ENCODE results near the gene TEX51. TPM values are rescaled to one million over a fixed set of nuclear protein-coding genes. Genes with fewer than 3 reads are reported as not detected.

Gene TEX51
- total and polyA plus RNA-seq, 2 of the 4 experiments (the other 2 are of a cell fraction), result not detected

GRCh38 chr2:126851756-126852155 lies 46.9 kb upstream of the TEX51 start:
- no peak overlapping the region for H2BK20ac ChIP-seq (ENCODE audit: low read depth, low read length)
- H3K56ac ChIP-seq (ENCODE audit: extremely low read depth, insufficient read depth, low read length), result no peak overlapping the region
- no peaks in the 10 kb centered on the region for H3K79me1 ChIP-seq (ENCODE audit: low read depth in 1 of 2, low read length in 2 of 2)
- H3K18ac ChIP-seq (ENCODE audit: low read depth, low read length), result no peak overlapping the region
- dilution Hi-C loops (cut with HindIII; ENCODE audit: low sequenced_read_pairs, unreplicated experiment) (no loop called here), intact Hi-C loops (cut with micrococcal nuclease) (no loop called here), in situ Hi-C loops (cut with MboI; ENCODE audit: low sequenced_read_pairs) (no loop called here)
- ATAC-seq (ENCODE audit: low read depth) (no peak), DNase-seq (no peak)
- no peak overlapping the region for H4K5ac ChIP-seq (ENCODE audit: low read depth, low read length)
- H3K4me2 ChIP-seq (ENCODE audit: low read depth, low read length), result no peak overlapping the region
- H4K8ac ChIP-seq (ENCODE audit: low read depth in 2 of 2, low read length in 2 of 2), result no peak overlapping the region
- H3K9me1 ChIP-seq (ENCODE audit: insufficient read depth, low read length), result no peaks in the 10 kb centered on the region
- no peak overlapping the region for H3K27ac ChIP-seq (ENCODE audit: insufficient read depth, low read length)
- H3K4me1 ChIP-seq (ENCODE audit: control insufficient read depth, insufficient read depth, low read length), result no peaks in the 10 kb centered on the region
- no peak overlapping the region for H3K9ac ChIP-seq (ENCODE audit: low read depth, low read length)
- H3K36me3 ChIP-seq (ENCODE audit: control insufficient read depth, insufficient read depth, low read length), result no peaks in the 10 kb centered on the region
- ChIA-PET POLR2A (ENCODE audit: unreplicated experiment) (no interaction called here), CTCF (no interaction called here)
- no peak overlapping the region for H3K23ac ChIP-seq (ENCODE audit: low read depth, low read length)
- no CpG with 5 or more reads among the region's 1 CpG for WGBS, 2 experiments (ENCODE audit: extremely low coverage in 2 of 2, insufficient read length in 1 of 2)
- H3K14ac ChIP-seq (replicated peaks; ENCODE audit: low read depth, low read length), result no peak overlapping the region
- no peak overlapping the region for H2AK9ac ChIP-seq (replicated peaks; ENCODE audit: low read depth, low read length, poor library complexity)
- no peaks in the 10 kb centered on the region; the same call in 1 of the 2 replicates for H3K27me3 ChIP-seq (ENCODE audit: control insufficient read depth, insufficient read depth, low read length)
- no peak overlapping the region for H3K4ac ChIP-seq (ENCODE audit: low read depth, low read length)
- H2AFZ ChIP-seq (replicated peaks; ENCODE audit: low read length, poor library complexity), result no peak overlapping the region
- BruUV-seq (replicated peaks), result no TSS peak
- H2BK120ac ChIP-seq (ENCODE audit: low read depth, low read length), result no peak overlapping the region
- H4K91ac ChIP-seq (ENCODE audit: insufficient read depth, low read depth, low read length), result no peak overlapping the region
- no peaks in the 10 kb centered on the region for H3K9me3 ChIP-seq (ENCODE audit: control insufficient read depth, insufficient read depth, low read length)
- H3K4me3 ChIP-seq (ENCODE audit: insufficient read depth, low read depth, low read length), result no peak overlapping the region
- H2AK5ac ChIP-seq (ENCODE audit: low read depth, low read length), result no peak overlapping the region
- H2BK15ac ChIP-seq (ENCODE audit: low read depth, low read length), result no peak overlapping the region
- TF ChIP-seq, protein P1, sequence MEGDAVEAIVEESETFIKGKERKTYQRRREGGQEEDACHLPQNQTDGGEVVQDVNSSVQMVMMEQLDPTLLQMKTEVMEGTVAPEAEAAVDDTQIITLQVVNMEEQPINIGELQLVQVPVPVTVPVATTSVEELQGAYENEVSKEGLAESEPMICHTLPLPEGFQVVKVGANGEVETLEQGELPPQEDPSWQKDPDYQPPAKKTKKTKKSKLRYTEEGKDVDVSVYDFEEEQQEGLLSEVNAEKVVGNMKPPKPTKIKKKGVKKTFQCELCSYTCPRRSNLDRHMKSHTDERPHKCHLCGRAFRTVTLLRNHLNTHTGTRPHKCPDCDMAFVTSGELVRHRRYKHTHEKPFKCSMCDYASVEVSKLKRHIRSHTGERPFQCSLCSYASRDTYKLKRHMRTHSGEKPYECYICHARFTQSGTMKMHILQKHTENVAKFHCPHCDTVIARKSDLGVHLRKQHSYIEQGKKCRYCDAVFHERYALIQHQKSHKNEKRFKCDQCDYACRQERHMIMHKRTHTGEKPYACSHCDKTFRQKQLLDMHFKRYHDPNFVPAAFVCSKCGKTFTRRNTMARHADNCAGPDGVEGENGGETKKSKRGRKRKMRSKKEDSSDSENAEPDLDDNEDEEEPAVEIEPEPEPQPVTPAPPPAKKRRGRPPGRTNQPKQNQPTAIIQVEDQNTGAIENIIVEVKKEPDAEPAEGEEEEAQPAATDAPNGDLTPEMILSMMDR (conservative IDR thresholded peaks at IDR 0.05; ENCODE audit: low read depth, low read length), result no peak
- TF ChIP-seq FOS (IDR thresholded peaks at IDR 0.05; ENCODE audit: low read depth, low read length) (no peak), RCOR1 (IDR thresholded peaks at IDR 0.05; ENCODE audit: insufficient replicate concordance, low read length) (no peak), MAZ (IDR thresholded peaks at IDR 0.05; ENCODE audit: borderline replicate concordance, low read depth, low read length) (no peak), USF2 (IDR thresholded peaks at IDR 0.05; ENCODE audit: low read depth, low read length) (no peak), CHD1 (IDR thresholded peaks at IDR 0.05; ENCODE audit: low read depth, low read length) (no peak)
- H2BK5ac ChIP-seq (ENCODE audit: low read depth, low read length, poor library complexity, severe bottlenecking), result no peak overlapping the region
- H4K20me1 ChIP-seq (ENCODE audit: insufficient read depth, low read length), result no peaks in the 10 kb centered on the region

Data from IMR-90 (cell line).